ENCODE measurements around the gene TMEM200A. TPM values are rescaled to one million over a fixed set of nuclear protein-coding genes. Genes with fewer than 3 reads are reported as not detected.

The TMEM200A gene
- total RNA-seq, 1 donor from 2014 or later = 12.8 TPM

DNA sequence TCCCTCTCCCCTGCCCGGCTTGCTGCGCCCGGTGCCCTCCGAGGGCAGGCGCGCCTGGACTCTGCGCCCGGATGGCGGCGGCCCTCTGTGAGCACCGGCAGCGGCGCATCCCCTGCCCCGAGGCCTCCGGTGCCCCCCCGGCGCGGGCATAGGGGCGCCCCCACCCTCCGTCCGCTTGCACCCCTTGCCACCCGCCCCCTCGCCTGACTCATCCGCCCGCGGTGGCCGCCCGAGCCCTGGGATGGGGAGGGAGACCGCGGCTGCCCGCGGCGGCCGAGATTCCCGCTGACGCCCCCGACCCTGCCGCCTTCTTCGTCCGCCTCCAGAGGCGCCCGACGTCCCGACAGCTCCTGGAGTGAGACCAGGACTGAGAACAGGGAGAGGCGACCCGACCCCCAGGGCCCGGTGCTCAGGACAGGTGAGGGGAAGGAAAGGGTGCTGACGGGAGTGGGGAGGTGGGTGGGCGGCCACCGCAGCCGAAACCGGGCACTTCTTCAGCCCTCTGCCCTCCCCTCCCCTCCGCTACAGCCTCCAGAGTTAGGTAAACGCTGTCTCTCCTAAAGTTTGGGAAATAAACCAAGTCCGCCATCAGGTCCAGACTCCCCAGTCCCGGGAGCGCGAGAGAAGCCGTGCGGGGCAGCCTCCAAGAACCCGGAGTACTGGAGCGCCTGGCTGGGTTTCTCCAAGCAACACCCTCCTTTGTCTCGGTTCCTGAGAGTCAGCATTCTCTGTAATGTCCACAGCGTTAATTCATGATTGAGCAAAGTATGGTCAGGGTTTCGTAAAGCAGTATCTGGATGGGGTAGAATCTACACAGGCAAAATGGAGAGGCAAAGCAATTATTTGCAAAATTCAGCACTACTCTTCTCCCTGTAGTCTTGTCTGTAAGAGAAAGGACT is 539 bp downstream of the TMEM200A start:
- Mint-ChIP-seq H3K27me3 (ENCODE audit: insufficient read depth, low read depth) (peaks cover 15% of the 10 kb centered on the region), H3K4me3 (peak overlapping the region; percentile 90), H3K9me3 (no peaks in the 10 kb centered on the region), H3K27ac (no peak overlapping the region), H3K36me3 (no peaks in the 10 kb centered on the region), H3K4me1 (peaks cover 13% of the 10 kb centered on the region)
- TF ChIP-seq EZH2 (IDR thresholded peaks at IDR 0.05) (no peak), EZH2phosphoT487 (IDR thresholded peaks at IDR 0.05) (peak; percentile 16)
- TF ChIP-seq, protein P1, sequence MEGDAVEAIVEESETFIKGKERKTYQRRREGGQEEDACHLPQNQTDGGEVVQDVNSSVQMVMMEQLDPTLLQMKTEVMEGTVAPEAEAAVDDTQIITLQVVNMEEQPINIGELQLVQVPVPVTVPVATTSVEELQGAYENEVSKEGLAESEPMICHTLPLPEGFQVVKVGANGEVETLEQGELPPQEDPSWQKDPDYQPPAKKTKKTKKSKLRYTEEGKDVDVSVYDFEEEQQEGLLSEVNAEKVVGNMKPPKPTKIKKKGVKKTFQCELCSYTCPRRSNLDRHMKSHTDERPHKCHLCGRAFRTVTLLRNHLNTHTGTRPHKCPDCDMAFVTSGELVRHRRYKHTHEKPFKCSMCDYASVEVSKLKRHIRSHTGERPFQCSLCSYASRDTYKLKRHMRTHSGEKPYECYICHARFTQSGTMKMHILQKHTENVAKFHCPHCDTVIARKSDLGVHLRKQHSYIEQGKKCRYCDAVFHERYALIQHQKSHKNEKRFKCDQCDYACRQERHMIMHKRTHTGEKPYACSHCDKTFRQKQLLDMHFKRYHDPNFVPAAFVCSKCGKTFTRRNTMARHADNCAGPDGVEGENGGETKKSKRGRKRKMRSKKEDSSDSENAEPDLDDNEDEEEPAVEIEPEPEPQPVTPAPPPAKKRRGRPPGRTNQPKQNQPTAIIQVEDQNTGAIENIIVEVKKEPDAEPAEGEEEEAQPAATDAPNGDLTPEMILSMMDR (IDR thresholded peaks at IDR 0.05) = peak; percentile 41
- peak; percentile 78 for DNase-seq (ENCODE audit: low spot score)
- no peaks in the 10 kb centered on the region for H3K36me3 ChIP-seq
- H4K20me1 ChIP-seq (ENCODE audit: low read depth) = no peaks in the 10 kb centered on the region
- H3K4me3 ChIP-seq = peak overlapping the region; percentile 86
- H3K27ac ChIP-seq = no peak overlapping the region
- no peak overlapping the region for H3K9ac ChIP-seq
- peaks cover 23% of the 10 kb centered on the region for H3K27me3 ChIP-seq
- no peaks in the 10 kb centered on the region for H3K4me1 ChIP-seq
- peak overlapping the region; percentile 99 for H2AFZ ChIP-seq (replicated peaks)
- H3K79me2 ChIP-seq (ENCODE audit: low read depth) = peaks cover 5% of the 10 kb centered on the region
- no peaks in the 10 kb centered on the region for H3K9me3 ChIP-seq (ENCODE audit: low read depth)
- H3F3A ChIP-seq (ENCODE audit: low read depth) = peaks cover 3% of the 10 kb centered on the region
- H3K4me2 ChIP-seq = peak overlapping the region; percentile 72

DNA sequence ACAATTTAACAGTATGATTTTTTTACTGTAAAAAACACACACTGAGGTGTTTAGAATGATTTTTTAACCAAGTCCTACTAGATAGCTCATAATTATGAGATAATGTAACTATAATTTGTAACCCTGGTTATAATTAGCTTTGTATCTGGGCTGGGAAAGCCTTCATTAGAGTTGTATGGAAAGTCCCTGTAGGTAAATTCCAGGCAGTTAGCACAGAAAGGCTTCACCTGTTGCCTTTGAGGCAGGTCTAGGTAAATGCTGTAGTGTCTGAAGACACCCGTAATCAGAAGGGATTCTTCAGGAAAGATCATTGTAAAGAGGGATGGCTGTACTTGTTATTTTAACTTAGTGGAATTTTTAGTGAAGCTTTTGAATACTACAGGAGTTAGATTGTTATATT is 1.9 kb downstream of the TMEM200A start:
- Histone ChIP-seq H3K79me2 (ENCODE audit: low read depth) (peaks cover 5% of the 10 kb centered on the region), H3K4me3 (peak overlapping the region; percentile 86), H3K9ac (no peak overlapping the region), H3K27ac (no peak overlapping the region), H2AFZ (replicated peaks) (no peak overlapping the region), H4K20me1 (ENCODE audit: low read depth) (no peaks in the 10 kb centered on the region), H3F3A (ENCODE audit: low read depth) (peaks cover 3% of the 10 kb centered on the region), H3K9me3 (ENCODE audit: low read depth) (no peaks in the 10 kb centered on the region), H3K4me1 (no peaks in the 10 kb centered on the region), H3K4me2 (peak overlapping the region; percentile 72), H3K36me3 (no peaks in the 10 kb centered on the region), H3K27me3 (peaks cover 23% of the 10 kb centered on the region)
- DNase-seq (ENCODE audit: low spot score) = no peak
- no peak overlapping the region for H3K27ac Mint-ChIP-seq
- no peaks in the 10 kb centered on the region for H3K9me3 Mint-ChIP-seq
- no peaks in the 10 kb centered on the region for H3K36me3 Mint-ChIP-seq
- TF ChIP-seq EZH2 (IDR thresholded peaks at IDR 0.05) = no peak
- TF ChIP-seq, protein P1 (IDR thresholded peaks at IDR 0.05) = no peak
- no peak for TF ChIP-seq EZH2phosphoT487 (IDR thresholded peaks at IDR 0.05)
- peaks cover 13% of the 10 kb centered on the region for H3K4me1 Mint-ChIP-seq
- H3K27me3 Mint-ChIP-seq (ENCODE audit: insufficient read depth, low read depth) = peaks cover 15% of the 10 kb centered on the region
- peak overlapping the region; percentile 90 for H3K4me3 Mint-ChIP-seq

DNA sequence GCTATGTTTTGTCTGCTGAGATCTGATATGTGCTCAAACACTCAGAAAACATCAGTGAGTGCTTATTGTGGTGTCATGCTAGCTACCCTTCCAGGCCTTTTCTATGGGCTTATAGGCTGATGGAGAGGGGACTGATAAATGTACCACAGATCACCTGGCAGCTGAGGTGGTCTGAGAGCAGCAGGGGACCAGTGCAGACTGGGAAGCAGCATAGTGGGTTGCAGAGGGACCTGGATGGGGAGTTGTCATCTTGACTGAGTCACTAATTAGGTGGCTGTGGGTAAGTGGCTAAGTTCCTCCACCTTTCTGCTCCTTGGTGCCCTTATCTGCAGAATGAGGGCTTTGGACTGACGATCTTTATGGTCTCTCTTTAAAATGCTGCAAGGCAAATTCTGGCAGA is 2.8 kb downstream of the TMEM200A start:
- Histone ChIP-seq H3K27ac (no peak overlapping the region), H3K9ac (no peak overlapping the region), H3K79me2 (ENCODE audit: low read depth) (peaks cover 5% of the 10 kb centered on the region), H3K27me3 (peaks cover 23% of the 10 kb centered on the region), H3K4me2 (no peak overlapping the region), H4K20me1 (ENCODE audit: low read depth) (no peaks in the 10 kb centered on the region), H2AFZ (replicated peaks) (no peak overlapping the region), H3K4me3 (no peak overlapping the region), H3K9me3 (ENCODE audit: low read depth) (no peaks in the 10 kb centered on the region), H3K4me1 (no peaks in the 10 kb centered on the region), H3K36me3 (no peaks in the 10 kb centered on the region), H3F3A (ENCODE audit: low read depth) (peaks cover 3% of the 10 kb centered on the region)
- Mint-ChIP-seq H3K27me3 (ENCODE audit: insufficient read depth, low read depth) (peaks cover 15% of the 10 kb centered on the region), H3K4me3 (peak overlapping the region; percentile 12), H3K27ac (no peak overlapping the region), H3K4me1 (peaks cover 13% of the 10 kb centered on the region), H3K36me3 (no peaks in the 10 kb centered on the region), H3K9me3 (no peaks in the 10 kb centered on the region)
- TF ChIP-seq EZH2 (IDR thresholded peaks at IDR 0.05) = no peak
- TF ChIP-seq, protein P1 (IDR thresholded peaks at IDR 0.05) = no peak
- no peak for TF ChIP-seq EZH2phosphoT487 (IDR thresholded peaks at IDR 0.05)
- DNase-seq (ENCODE audit: low spot score) = no peak
